Keratinocyte (primary cell): ENCODE measurements around the gene MAN1C1. TPM values are rescaled to one million over a fixed set of nuclear protein-coding genes. Genes with fewer than 3 reads are reported as not detected.
A peak's percentile ranks its signal among the peaks of the same experiment; 100 is the strongest.

Source experiments
- DNase-seq: peaks from one replicate; pipeline ENCODE4 v3.0.0-alpha.2; 2011; ENCODE audit warnings: low read depth, missing footprints, low spot score
- FAIRE-seq: peaks from 2 replicates; lab custom pipeline; 2011; peaks lifted over from hg19 to GRCh38; lab: Jason Lieb, UNC
- H2AFZ ChIP-seq: 2 replicates; pipeline ENCODE4 v1.6.0; 2012; ENCODE audit warnings: low read length, control low read depth, inconsistent platforms; ENCODE audit not compliant: control insufficient read depth
- H3K27ac ChIP-seq: 2 replicates; pipeline ENCODE4 v1.5.1; 2011; ENCODE audit warnings: low read length; ENCODE audit not compliant: control insufficient read depth, insufficient read depth
- H3K27me3 ChIP-seq: 3 replicates; pipeline ENCODE4 v1.6.0; 2011; ENCODE audit warnings: low read length; ENCODE audit not compliant: control insufficient read depth, insufficient read depth; ENCODE audit errors: extremely low read depth
- H3K36me3 ChIP-seq, 2 experiments: 2 replicates in 1 of 2; 3 replicates in 1 of 2; pipeline ENCODE4 v1.5.1; 2011; ENCODE audit warnings: low read length in 2 of 2, mild to moderate bottlenecking in 1 of 2; ENCODE audit not compliant: control insufficient read depth in 2 of 2, insufficient read depth in 2 of 2; ENCODE audit errors: extremely low read depth in 1 of 2
- H3K4me1 ChIP-seq: 3 replicates; pipeline ENCODE4 v1.5.1; 2011; ENCODE audit warnings: low read length; ENCODE audit not compliant: control insufficient read depth, insufficient read depth; ENCODE audit errors: extremely low read depth
- H3K4me2 ChIP-seq: 3 replicates; pipeline ENCODE4 v1.6.0; 2011; ENCODE audit warnings: low read depth, low read length; ENCODE audit not compliant: control insufficient read depth, insufficient read depth; ENCODE audit errors: extremely low read depth
- H3K4me3 ChIP-seq, 3 experiments: fragments of 200-600 bp in 1 of 3; sonication (generic) in 1 of 3; 2 replicates in 2 of 3; 3 replicates in 1 of 3; pipeline ENCODE4 v1.5.1; 2011 to 2016; ENCODE audit warnings: low read length in 3 of 3, mild to moderate bottlenecking in 3 of 3, control low read depth in 2 of 3, inconsistent platforms in 1 of 3, low read depth in 1 of 3, mixed read lengths in 1 of 3, mixed run types in 1 of 3, moderate library complexity in 1 of 3; ENCODE audit not compliant: control insufficient read depth in 2 of 3, insufficient read depth in 2 of 3; ENCODE audit errors: extremely low read depth in 1 of 3
- H3K79me2 ChIP-seq: 2 replicates; pipeline ENCODE4 v1.6.0; 2012; ENCODE audit warnings: low read length; ENCODE audit not compliant: control insufficient read depth, insufficient read depth
- H3K9ac ChIP-seq: 3 replicates; pipeline ENCODE4 v1.6.0; 2011; ENCODE audit warnings: low read length; ENCODE audit not compliant: control insufficient read depth, insufficient read depth; ENCODE audit errors: extremely low read depth
- H3K9me1 ChIP-seq: 3 replicates; pipeline ENCODE4 v1.6.0; 2011; ENCODE audit warnings: low read length; ENCODE audit not compliant: control insufficient read depth, insufficient read depth; ENCODE audit errors: extremely low read depth
- H3K9me3 ChIP-seq: 2 replicates; pipeline ENCODE4 v1.5.1; 2012; ENCODE audit warnings: low read depth, low read length; ENCODE audit not compliant: control insufficient read depth
- H4K20me1 ChIP-seq: 3 replicates; pipeline ENCODE4 v1.6.0; 2011; ENCODE audit warnings: low read length; ENCODE audit not compliant: control insufficient read depth, insufficient read depth; ENCODE audit errors: extremely low read depth
- CTCF ChIP-seq, 3 experiments: IDR thresholded peaks in 1 of 3; conservative IDR thresholded peaks in 1 of 3; optimal IDR thresholded peaks in 1 of 3; 2 replicates in 2 of 3; 3 replicates in 1 of 3; pipeline versions ENCODE3 to v1.5.1; 2011; ENCODE audit warnings: low read length in 3 of 3, mild to moderate bottlenecking in 3 of 3, moderate library complexity in 2 of 3, control low read depth in 1 of 3, inconsistent platforms in 1 of 3; ENCODE audit not compliant: insufficient read depth in 2 of 3; ENCODE audit errors: extremely low read depth in 1 of 3
- EZH2 ChIP-seq: IDR thresholded peaks from one replicate; pipeline ENCODE4 v1.6.1; 2012; ENCODE audit warnings: inconsistent platforms, mild to moderate bottlenecking, low read length, moderate library complexity
- dilution Hi-C: fragments of 300-500 bp; cut with MboI; formaldehyde crosslinking; loops from one replicate; pipeline ENCODE4 v1.7.0; 2020; ENCODE audit warnings: low sequenced_read_pairs; ENCODE audit not compliant: extremely low pct_ligation_motif_present
- polyA plus RNA-seq, 5 experiments: library from polyadenylated mRNA; depleted of rRNA in 3 of 5; stranded (reverse) in 3 of 5; stranded (forward) in 1 of 5; unstranded in 1 of 5; fragments of >200 nt; gene quantifications; 1 replicate in 1 of 5; 2 replicates in 3 of 5; 3 replicates in 1 of 5; pipeline versions ENCODE4 v1.2.1 to v1.2.3, GENCODE V29; 2011 to 2012; ENCODE audit warnings: missing spikeins in 2 of 5, low read depth in 1 of 5, low replicate concordance in 1 of 5

The MAN1C1 gene
- polyA plus RNA-seq, 1 donor (not counting 4 experiments of a cell fraction or from before 2014, with no cell fraction given): 0.07 TPM

GRCh38 chr1:25819491-25820246 is 203.1 kb downstream of the MAN1C1 start, which contains the start of gene MTFR1L:
Gene MTFR1L (plus strand): TSS chr1:25819954. CDS start chr1:25823105, 3,151 bp downstream.
- peaks cover 5 to 7% of the 10 kb centered on the region in 2 experiments for H3K36me3 ChIP-seq
- H3K9me3 ChIP-seq: no peaks in the 10 kb centered on the region
- H2AFZ ChIP-seq: peak within 1 kb of the TSS; percentile 88
- no peaks in the 10 kb centered on the region for H4K20me1 ChIP-seq
- H3K79me2 ChIP-seq: peaks cover 22% of the 10 kb centered on the region
- H3K4me3 ChIP-seq: peak within 1 kb of the TSS; percentile 69 to 92 (median 72)
- H3K27ac ChIP-seq: peak within 1 kb of the TSS; percentile 82
- H3K9me1 ChIP-seq: peaks cover 2% of the 10 kb centered on the region
- dilution Hi-C loops: no loop called here
- FAIRE-seq: no peak
- TF ChIP-seq CTCF (optimal IDR thresholded peaks at IDR 0.05 in 1 of 3, IDR thresholded peaks at IDR 0.05 in 1 of 3, conservative IDR thresholded peaks at IDR 0.05 in 1 of 3; ENCODE audit: extremely low read depth in 1 of 3, insufficient read depth in 2 of 3, low read length in 3 of 3): no peak
- TF ChIP-seq EZH2: no peak
- H3K4me1 ChIP-seq: peaks cover 33% of the 10 kb centered on the region
- H3K9ac ChIP-seq: peak within 1 kb of the TSS; percentile 89
- peak within 1 kb of the TSS; percentile 76 for H3K4me2 ChIP-seq
- peak; percentile 75 for DNase-seq
- H3K27me3 ChIP-seq: no peaks in the 10 kb centered on the region

- peak; percentile 81 for FAIRE-seq
These were observed 203.9 kb downstream of the MAN1C1 start for GRCh38 chr1:25820247-25821111.

More at GRCh38 chr1:25820247-25821111, 203.9 kb downstream of the MAN1C1 start:
- TF ChIP-seq CTCF (optimal IDR thresholded peaks at IDR 0.05 in 1 of 3, IDR thresholded peaks at IDR 0.05 in 1 of 3, conservative IDR thresholded peaks at IDR 0.05 in 1 of 3; ENCODE audit: extremely low read depth in 1 of 3, insufficient read depth in 2 of 3, low read length in 3 of 3) (no peak), EZH2 (no peak)
- Histone ChIP-seq H3K4me2 (peak overlapping the region; percentile 76), H3K9me1 (peaks cover 2% of the 10 kb centered on the region), H3K79me2 (peaks cover 22% of the 10 kb centered on the region), H4K20me1 (no peaks in the 10 kb centered on the region), H3K36me3 (peaks cover 6 to 7% of the 10 kb centered on the region in 2 experiments), H3K4me1 (peaks cover 36% of the 10 kb centered on the region), H3K9ac (peak overlapping the region; percentile 89), H3K9me3 (no peaks in the 10 kb centered on the region), H3K4me3 (peak overlapping the region; percentile 69 to 92 (median 72)), H2AFZ (peak overlapping the region; percentile 88), H3K27me3 (no peaks in the 10 kb centered on the region), H3K27ac (peak overlapping the region; percentile 82)
- dilution Hi-C loops: no loop called here
- DNase-seq: no peak
